ENCODE data around the gene ZSWIM2.

- TF ChIP-seq CTCF (IDR thresholded peaks at IDR 0.05) (no peak), POLR2A (IDR thresholded peaks at IDR 0.05) (no peak)
Observed at GRCh38 chr2:186887107-186888090, 38.4 kb upstream of the ZSWIM2 start.
